Measurements from ENCODE around the gene PRKCQ. TPM values are rescaled to one million over a fixed set of nuclear protein-coding genes. Genes with fewer than 3 reads are reported as not detected.
A peak's percentile ranks its signal among the peaks of the same experiment; 100 is the strongest.

Gene PRKCQ
- total RNA-seq, 1 donor from 2014 or later: 24.0 TPM

GRCh38 chr10:6558759-6559461 lies 21.2 kb downstream of the PRKCQ start:
- peaks cover 26% of the 10 kb centered on the region for H3K4me1 Mint-ChIP-seq (ENCODE audit: unreplicated experiment)

DNA sequence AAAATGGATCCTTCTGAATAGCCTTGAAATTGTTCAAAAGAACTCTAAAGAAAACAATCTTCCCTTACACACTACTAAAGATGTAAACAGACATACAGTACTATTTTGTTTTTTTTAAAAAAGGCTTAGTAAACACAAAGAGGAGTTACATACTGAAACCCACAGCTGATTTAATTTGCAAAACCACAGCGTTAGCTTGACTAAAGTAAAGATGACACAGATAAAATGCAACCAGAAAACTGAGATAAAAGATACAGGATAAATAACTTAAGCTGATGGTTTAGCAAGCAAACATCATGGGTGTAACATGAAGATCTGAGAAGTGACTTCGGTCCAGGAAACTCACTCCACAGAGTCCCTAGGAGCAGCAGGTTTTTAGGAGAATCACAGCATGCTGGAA lies 21.8 kb downstream of the PRKCQ start:
- DNase-seq (ENCODE audit: low spot score): no peak
- Mint-ChIP-seq H3K27me3 (ENCODE audit: unreplicated experiment) (no peaks in the 10 kb centered on the region), H3K9me3 (ENCODE audit: unreplicated experiment) (no peaks in the 10 kb centered on the region), H3K4me3 (ENCODE audit: unreplicated experiment) (no peak overlapping the region), H3K27ac (ENCODE audit: unreplicated experiment) (no peak overlapping the region), H3K36me3 (ENCODE audit: low read depth, unreplicated experiment) (peaks cover 1% of the 10 kb centered on the region), H3K4me1 (ENCODE audit: unreplicated experiment) (peaks cover 19% of the 10 kb centered on the region)
- TF ChIP-seq, protein P1, sequence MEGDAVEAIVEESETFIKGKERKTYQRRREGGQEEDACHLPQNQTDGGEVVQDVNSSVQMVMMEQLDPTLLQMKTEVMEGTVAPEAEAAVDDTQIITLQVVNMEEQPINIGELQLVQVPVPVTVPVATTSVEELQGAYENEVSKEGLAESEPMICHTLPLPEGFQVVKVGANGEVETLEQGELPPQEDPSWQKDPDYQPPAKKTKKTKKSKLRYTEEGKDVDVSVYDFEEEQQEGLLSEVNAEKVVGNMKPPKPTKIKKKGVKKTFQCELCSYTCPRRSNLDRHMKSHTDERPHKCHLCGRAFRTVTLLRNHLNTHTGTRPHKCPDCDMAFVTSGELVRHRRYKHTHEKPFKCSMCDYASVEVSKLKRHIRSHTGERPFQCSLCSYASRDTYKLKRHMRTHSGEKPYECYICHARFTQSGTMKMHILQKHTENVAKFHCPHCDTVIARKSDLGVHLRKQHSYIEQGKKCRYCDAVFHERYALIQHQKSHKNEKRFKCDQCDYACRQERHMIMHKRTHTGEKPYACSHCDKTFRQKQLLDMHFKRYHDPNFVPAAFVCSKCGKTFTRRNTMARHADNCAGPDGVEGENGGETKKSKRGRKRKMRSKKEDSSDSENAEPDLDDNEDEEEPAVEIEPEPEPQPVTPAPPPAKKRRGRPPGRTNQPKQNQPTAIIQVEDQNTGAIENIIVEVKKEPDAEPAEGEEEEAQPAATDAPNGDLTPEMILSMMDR (IDR thresholded peaks at IDR 0.05; ENCODE audit: unreplicated experiment): no peak

More at GRCh38 chr10:6558759-6559461, 21.2 kb downstream of the PRKCQ start:
- no peaks in the 10 kb centered on the region for H3K27me3 Mint-ChIP-seq (ENCODE audit: unreplicated experiment)
- no peak for DNase-seq (ENCODE audit: low spot score)
- no peak overlapping the region for H3K4me3 Mint-ChIP-seq (ENCODE audit: unreplicated experiment)
- no peaks in the 10 kb centered on the region for H3K9me3 Mint-ChIP-seq (ENCODE audit: unreplicated experiment)
- H3K36me3 Mint-ChIP-seq (ENCODE audit: low read depth, unreplicated experiment): peaks cover 3% of the 10 kb centered on the region
- TF ChIP-seq, protein P1 (IDR thresholded peaks at IDR 0.05; ENCODE audit: unreplicated experiment): no peak
- H3K27ac Mint-ChIP-seq (ENCODE audit: unreplicated experiment): no peak overlapping the region

DNA sequence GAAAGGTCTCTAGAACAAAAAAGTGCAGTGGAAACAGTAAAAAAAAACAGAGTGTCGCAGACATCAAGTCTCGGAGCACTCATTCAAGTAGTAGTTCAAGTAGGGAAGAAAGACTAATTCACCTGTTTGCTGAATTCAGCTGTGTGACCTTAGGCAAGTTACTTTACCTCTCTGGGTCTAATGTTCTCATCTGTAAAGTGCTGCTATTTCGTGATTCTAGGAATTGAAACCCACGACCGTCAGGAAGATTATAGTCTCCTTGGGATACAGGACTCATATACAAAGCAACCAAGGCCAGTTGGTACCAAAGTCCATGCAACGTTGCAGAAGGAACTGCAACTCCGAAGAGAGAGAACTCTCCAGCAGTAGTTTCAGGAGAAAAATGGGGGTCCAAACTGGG lies 26.1 kb downstream of the PRKCQ start:
- Mint-ChIP-seq H3K4me3 (ENCODE audit: unreplicated experiment) (no peak overlapping the region), H3K9me3 (ENCODE audit: unreplicated experiment) (no peaks in the 10 kb centered on the region), H3K27ac (ENCODE audit: unreplicated experiment) (no peak overlapping the region), H3K4me1 (ENCODE audit: unreplicated experiment) (no peaks in the 10 kb centered on the region), H3K27me3 (ENCODE audit: unreplicated experiment) (peaks cover 2% of the 10 kb centered on the region), H3K36me3 (ENCODE audit: low read depth, unreplicated experiment) (no peaks in the 10 kb centered on the region)
- no peak for DNase-seq (ENCODE audit: low spot score)
- TF ChIP-seq, protein P1 (IDR thresholded peaks at IDR 0.05; ENCODE audit: unreplicated experiment): no peak

DNA sequence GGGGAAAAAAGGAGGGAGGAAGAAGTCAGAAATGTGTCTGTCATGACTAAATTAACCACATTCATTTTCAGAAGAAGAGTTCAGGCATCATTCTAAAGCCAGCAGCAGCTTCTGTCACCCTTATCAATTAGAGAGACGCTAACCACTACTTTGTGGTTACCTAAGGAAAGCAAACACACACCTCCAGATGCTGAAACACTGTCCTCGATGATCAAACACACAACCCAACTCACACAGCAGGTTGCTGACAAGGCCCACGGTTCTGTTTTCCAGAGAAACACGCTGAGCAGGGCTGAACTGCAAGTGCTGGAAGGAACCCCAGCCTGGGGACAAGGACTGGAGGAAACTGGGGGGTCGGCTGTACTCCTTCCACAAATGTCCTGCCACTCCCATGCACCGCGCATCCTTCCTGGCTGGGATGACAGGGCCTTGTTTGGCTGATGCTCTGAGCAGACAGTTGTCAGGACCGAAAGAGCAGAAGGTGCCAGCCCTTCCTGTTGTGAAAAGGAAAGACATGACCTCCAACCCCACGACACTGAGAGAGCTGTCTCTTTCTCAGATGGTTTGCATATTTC lies 36.6 kb downstream of the PRKCQ start:
- H3K36me3 Mint-ChIP-seq (ENCODE audit: low read depth, unreplicated experiment): no peaks in the 10 kb centered on the region
- H3K9me3 Mint-ChIP-seq (ENCODE audit: unreplicated experiment): no peaks in the 10 kb centered on the region
- H3K27me3 Mint-ChIP-seq (ENCODE audit: unreplicated experiment): peaks cover 3% of the 10 kb centered on the region
- TF ChIP-seq, protein P1 (IDR thresholded peaks at IDR 0.05; ENCODE audit: unreplicated experiment): no peak
- peaks cover 33% of the 10 kb centered on the region for H3K4me1 Mint-ChIP-seq (ENCODE audit: unreplicated experiment)
- H3K27ac Mint-ChIP-seq (ENCODE audit: unreplicated experiment): peak overlapping the region; percentile 77
- H3K4me3 Mint-ChIP-seq (ENCODE audit: unreplicated experiment): no peak overlapping the region
- no peak for DNase-seq (ENCODE audit: low spot score)

DNA sequence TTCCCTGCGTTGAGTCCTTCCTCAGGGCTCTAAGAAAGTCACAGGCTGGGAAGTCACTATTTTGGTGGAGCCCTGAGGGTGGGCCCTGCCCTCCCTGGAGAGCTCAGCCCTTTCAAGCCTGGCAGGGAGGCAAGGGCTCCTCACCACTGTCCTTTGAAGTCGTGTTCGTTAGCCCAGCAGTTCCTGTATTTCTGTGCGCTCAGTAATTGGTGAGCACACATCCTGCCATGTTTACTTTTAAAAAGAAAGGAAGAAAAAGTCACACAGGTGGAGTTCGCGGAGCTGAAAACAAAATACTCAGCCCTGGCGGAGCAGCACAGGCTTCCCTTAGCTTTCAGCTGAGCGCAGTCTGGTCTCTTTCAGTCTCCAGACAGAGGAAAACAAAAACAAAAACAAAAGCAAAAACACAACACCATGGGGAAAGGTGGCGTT lies 37.1 kb downstream of the PRKCQ start:
- H3K9me3 Mint-ChIP-seq (ENCODE audit: unreplicated experiment): no peaks in the 10 kb centered on the region
- peaks cover 3% of the 10 kb centered on the region for H3K27me3 Mint-ChIP-seq (ENCODE audit: unreplicated experiment)
- no peak overlapping the region for H3K4me3 Mint-ChIP-seq (ENCODE audit: unreplicated experiment)
- TF ChIP-seq, protein P1 (IDR thresholded peaks at IDR 0.05; ENCODE audit: unreplicated experiment): no peak
- peaks cover 38% of the 10 kb centered on the region for H3K4me1 Mint-ChIP-seq (ENCODE audit: unreplicated experiment)
- no peaks in the 10 kb centered on the region for H3K36me3 Mint-ChIP-seq (ENCODE audit: low read depth, unreplicated experiment)
- peak overlapping the region; percentile 77 for H3K27ac Mint-ChIP-seq (ENCODE audit: unreplicated experiment)
- DNase-seq (ENCODE audit: low spot score): no peak

All from endothelial cell (in vitro differentiated cells).